HG03378 (cell line): ENCODE results near the gene CLDN14.
"Not testable (repeated sequence)": the region's sequence is repeated elsewhere in the genome, so short reads cannot be mapped to it uniquely, and the experiment has no call there.

ENCODE experiments used
- ATAC-seq: cut with Tn5 transposase; IDR thresholded peaks from one replicate; pipeline ENCODE4 v1.9.1; 2021; ENCODE audit warnings: mild to moderate bottlenecking, moderate library complexity; ENCODE audit not compliant: unreplicated experiment

CLDN14 gene

GRCh38 chr21:36502365-36502764, 22.4 kb upstream of the CLDN14 start:
- no peak for ATAC-seq

- ATAC-seq, result no peak
Observed at GRCh38 chr21:36501589-36501892, 21.6 kb upstream of the CLDN14 start.

GRCh38 chr21:36499578-36500471, 19.9 kb upstream of the CLDN14 start:
- no peak for ATAC-seq

- ATAC-seq, result no peak
Observed at GRCh38 chr21:36494557-36494956, 14.6 kb upstream of the CLDN14 start.

GRCh38 chr21:36491209-36491910, 11.4 kb upstream of the CLDN14 start:
- no peak for ATAC-seq

GRCh38 chr21:36489776-36490165, 9.8 kb upstream of the CLDN14 start:
- ATAC-seq, result no peak

- ATAC-seq, result no peak
Observed at GRCh38 chr21:36489103-36489775, 9.3 kb upstream of the CLDN14 start.

- no peak for ATAC-seq
Observed at GRCh38 chr21:36487641-36488307, 7.9 kb upstream of the CLDN14 start.

GRCh38 chr21:36486246-36486645, 6.3 kb upstream of the CLDN14 start:
- ATAC-seq, result no peak

GRCh38 chr21:36485476-36485875, 5.6 kb upstream of the CLDN14 start:
- ATAC-seq, result no peak

- ATAC-seq, result no peak
Observed at GRCh38 chr21:36483095-36483494, 3.2 kb upstream of the CLDN14 start.

GRCh38 chr21:36482673-36483072, 2.8 kb upstream of the CLDN14 start:
- no peak for ATAC-seq

- no peak for ATAC-seq
Observed at GRCh38 chr21:36482181-36482580, 2.3 kb upstream of the CLDN14 start.

GRCh38 chr21:36481639-36482038, 1.7 kb upstream of the CLDN14 start:
- no peak for ATAC-seq

GRCh38 chr21:36480618-36481017, 696 bp upstream of the CLDN14 start:
- ATAC-seq, result no peak

- no peak for ATAC-seq
Observed at GRCh38 chr21:36478941-36479340, 981 bp downstream of the CLDN14 start.

GRCh38 chr21:36478207-36478701, 1.7 kb downstream of the CLDN14 start:
- ATAC-seq, result no peak

GRCh38 chr21:36477559-36477958, 2.4 kb downstream of the CLDN14 start:
- ATAC-seq, result no peak

GRCh38 chr21:36477001-36477400, 2.9 kb downstream of the CLDN14 start:
- ATAC-seq, result no peak

- ATAC-seq, result not testable (repeated sequence)
Observed at GRCh38 chr21:36476541-36476940, 3.4 kb downstream of the CLDN14 start.

GRCh38 chr21:36474591-36474990, 5.3 kb downstream of the CLDN14 start:
- ATAC-seq, result no peak
